ENCODE measurements around the gene PBOV1.

PBOV1 gene

DNA sequence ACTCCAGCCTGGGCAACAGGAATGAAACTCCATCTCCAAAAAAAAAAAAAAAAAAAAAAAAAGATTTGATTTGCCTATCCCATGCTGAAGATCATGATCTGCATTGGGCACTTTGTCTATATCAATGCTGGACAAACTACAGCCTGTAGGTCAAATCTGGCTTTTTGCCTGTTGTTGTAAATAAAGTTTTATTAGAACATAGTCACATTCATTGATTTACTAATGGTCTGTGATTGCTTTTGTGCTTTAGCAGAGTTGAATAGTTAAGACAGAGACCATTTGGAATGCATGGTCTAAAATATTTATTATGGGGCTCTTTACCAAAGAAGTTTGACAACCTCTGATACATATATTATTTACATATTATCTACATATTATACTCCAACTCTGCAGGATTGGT, 14.0 kb downstream of the PBOV1 start:
- TF ChIP-seq, protein P1, sequence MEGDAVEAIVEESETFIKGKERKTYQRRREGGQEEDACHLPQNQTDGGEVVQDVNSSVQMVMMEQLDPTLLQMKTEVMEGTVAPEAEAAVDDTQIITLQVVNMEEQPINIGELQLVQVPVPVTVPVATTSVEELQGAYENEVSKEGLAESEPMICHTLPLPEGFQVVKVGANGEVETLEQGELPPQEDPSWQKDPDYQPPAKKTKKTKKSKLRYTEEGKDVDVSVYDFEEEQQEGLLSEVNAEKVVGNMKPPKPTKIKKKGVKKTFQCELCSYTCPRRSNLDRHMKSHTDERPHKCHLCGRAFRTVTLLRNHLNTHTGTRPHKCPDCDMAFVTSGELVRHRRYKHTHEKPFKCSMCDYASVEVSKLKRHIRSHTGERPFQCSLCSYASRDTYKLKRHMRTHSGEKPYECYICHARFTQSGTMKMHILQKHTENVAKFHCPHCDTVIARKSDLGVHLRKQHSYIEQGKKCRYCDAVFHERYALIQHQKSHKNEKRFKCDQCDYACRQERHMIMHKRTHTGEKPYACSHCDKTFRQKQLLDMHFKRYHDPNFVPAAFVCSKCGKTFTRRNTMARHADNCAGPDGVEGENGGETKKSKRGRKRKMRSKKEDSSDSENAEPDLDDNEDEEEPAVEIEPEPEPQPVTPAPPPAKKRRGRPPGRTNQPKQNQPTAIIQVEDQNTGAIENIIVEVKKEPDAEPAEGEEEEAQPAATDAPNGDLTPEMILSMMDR (IDR thresholded peaks at IDR 0.05): no peak

DNA sequence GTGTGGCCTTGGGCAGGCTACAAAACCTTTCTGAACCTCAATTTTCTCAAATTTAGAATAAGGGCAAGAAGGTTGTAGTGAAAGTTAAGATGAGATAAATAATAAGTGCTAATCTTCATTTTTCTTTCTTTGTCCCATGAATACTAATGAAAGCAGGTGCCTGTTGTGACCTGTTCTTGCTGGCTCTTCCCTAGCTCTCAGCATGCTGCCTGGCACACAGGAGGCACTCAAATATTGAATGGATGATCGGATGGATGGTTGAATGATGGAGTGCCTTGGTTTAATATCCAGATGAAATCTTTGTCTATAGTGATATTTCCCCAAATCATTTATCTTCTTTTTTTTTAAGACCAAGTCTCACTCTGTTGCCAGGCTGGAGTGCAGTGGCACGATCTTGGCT, 15.0 kb downstream of the PBOV1 start:
- TF ChIP-seq, protein P1 (IDR thresholded peaks at IDR 0.05): no peak

DNA sequence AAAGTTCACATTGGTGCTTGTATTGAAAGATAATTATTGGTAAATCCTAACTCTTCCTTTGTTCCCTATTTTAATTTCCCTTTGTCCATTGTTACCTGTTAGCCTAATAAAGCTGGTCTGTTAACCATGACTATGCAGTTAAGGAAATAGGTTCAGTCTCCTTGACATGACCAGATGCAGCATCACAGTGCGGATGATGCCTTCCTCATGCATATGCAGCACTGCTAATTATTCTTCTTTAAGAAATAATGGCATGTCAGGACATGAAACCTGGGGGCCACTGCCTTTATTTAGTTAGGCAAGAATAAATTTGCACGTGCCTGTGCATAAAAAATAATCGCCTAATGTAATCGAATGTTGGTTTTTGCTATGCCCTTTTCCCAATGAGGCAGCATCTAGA, 16.5 kb downstream of the PBOV1 start:
- TF ChIP-seq, protein P1 (IDR thresholded peaks at IDR 0.05): no peak

DNA sequence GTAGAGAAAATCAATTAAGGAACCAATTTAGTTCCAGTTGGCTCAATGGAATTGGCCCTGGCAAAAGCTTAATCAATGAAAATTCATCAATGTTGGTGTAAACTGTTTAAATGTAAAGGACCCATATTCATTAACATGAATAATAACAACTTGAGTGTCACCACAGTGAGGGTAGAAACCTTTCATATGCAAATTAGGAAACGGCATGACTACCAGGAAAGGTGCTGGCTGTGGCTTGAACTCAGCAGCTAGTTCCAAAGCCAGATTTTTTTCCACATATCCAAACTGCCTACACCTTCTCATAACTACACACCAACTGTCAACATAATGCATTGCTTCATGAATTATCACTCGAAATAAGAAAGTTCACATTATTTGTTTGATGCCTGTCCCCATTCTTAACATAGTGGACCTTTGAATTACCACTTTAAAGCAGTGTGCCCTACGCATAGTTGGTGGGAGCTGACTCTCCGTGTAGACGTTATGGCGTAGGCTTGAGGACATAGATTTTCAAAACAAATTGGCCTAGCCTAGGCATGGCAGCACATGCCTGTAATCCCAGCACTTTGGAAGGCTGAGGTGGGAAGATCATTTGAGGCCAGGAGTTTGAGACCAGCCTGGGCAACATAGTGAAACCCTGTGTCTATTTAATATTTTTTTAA, 19.7 kb downstream of the PBOV1 start:
- TF ChIP-seq, protein P1 (IDR thresholded peaks at IDR 0.05): no peak

DNA sequence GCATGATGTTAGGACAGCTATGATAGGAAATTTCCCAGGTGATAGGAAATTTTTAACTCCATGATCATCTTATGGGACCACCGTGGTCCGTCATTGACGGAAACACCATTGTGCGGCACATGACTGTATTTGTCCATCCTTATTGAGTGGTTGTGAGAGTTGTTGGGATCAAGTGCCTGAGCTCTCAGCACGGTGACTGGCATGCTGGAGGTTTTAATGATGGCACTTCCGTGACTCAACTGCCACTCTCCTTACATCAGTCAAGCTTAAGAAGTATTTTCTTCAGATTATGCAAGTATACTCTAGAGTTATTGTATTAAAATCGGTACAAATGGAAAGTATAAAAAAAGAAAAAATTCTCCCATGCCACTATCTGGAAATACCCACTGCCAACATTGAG, 20.7 kb downstream of the PBOV1 start:
- TF ChIP-seq, protein P1 (IDR thresholded peaks at IDR 0.05): no peak

DNA sequence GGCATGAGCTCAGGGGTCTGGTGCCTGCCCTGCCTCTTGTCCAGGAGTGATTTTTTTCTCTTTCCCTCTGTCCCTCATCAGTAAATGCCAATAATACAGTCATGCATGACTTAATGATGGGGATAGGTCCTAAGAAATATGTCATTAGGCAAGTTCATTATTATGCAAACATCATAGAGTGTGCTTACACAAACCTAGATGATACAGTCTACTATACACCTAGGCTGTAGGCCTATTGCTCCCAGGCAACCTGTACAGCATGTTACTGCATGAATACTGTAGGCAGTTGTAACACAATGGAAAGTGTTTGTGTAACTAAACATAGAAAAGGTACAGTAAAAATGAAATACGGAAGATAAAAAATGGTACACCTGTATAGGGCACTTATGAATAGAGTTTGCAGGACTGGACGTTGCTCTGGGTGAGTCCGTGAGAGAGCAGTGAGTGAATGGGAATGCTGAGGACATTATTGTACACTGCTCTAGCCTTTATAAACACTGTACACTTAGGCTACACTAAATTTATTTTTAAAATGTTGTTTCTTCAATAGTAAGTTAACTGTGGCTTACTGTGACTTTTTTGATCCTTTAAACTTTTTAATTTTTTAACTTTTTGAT, 22.1 kb downstream of the PBOV1 start:
- TF ChIP-seq, protein P1 (IDR thresholded peaks at IDR 0.05): no peak

DNA sequence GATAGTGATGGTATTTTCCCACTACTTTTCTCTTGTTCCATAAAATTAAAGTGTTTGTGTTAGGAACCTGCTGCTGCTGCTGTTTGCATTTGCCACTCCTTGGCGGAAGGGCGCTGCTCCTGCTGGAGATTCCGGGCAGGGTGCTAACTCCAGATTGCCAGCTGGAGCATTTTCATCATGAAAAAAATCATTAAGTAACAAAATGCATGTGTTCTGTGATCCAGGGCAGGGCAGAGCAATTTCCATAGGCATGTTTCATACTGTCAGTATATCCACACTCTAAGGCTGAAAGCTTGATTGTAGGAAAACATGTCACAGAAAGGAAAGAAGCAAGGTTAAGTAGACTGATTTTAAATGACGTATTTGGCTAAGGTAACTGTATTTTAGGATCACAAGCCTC, 24.0 kb downstream of the PBOV1 start:
- TF ChIP-seq, protein P1 (IDR thresholded peaks at IDR 0.05): no peak
